T-helper 17 cell (primary cell): ENCODE results near the gene CLDND1. TPM values are rescaled to one million over a fixed set of nuclear protein-coding genes. Genes with fewer than 3 reads are reported as not detected.

Source experiments
- ATAC-seq: fragments of 150-1000 bp; cut with Tn5 transposase; 2 replicates; pipeline ENCODE4 v1.10.0; 2021; ENCODE audit warnings: mild to moderate bottlenecking, moderate library complexity
- DNase-seq, 3 donors: peaks; one replicate each; pipeline versions ENCODE4 v3.0.0 to v3.0.0-alpha.2; 2020 to 2021
- H3K9me3 ChIP-seq: one replicate; pipeline ENCODE4 v1.7.0; 2013; ENCODE audit warnings: low read length, mild to moderate bottlenecking; ENCODE audit not compliant: control insufficient read depth, poor library complexity, severe bottlenecking
- H3K27ac Mint-ChIP-seq: one replicate; pipeline ENCODE4 v1.8.0; 2022; ENCODE audit warnings: mild to moderate bottlenecking, moderate library complexity, mixed read lengths
- H3K27me3 Mint-ChIP-seq: one replicate; pipeline ENCODE4 v1.8.0; 2022; ENCODE audit warnings: mixed read lengths
- H3K36me3 Mint-ChIP-seq: one replicate; pipeline ENCODE4 v1.8.0; 2022; ENCODE audit warnings: low read depth, mixed read lengths
- H3K4me1 Mint-ChIP-seq: one replicate; pipeline ENCODE4 v1.8.0; 2022; ENCODE audit warnings: mild to moderate bottlenecking, mixed read lengths
- H3K4me3 Mint-ChIP-seq: one replicate; pipeline ENCODE4 v1.8.0; 2022; ENCODE audit warnings: mild to moderate bottlenecking, moderate library complexity, mixed read lengths
- total RNA-seq, 4 donors: library from RNA in 2 of 4; stranded (reverse) in 2 of 4; gene quantifications; one replicate each; pipeline ENCODE4 v1.2.3 and lab custom pipeline; 2022 to 2026

The CLDND1 gene
- total RNA-seq, 2 donors from 2014 or later = 195 to 285 TPM

GRCh38 chr3:98557324-98558010, 34.8 kb upstream of the CLDND1 start:
- no peaks in the 10 kb centered on the region for H3K9me3 ChIP-seq

GRCh38 chr3:98556164-98557130, 33.7 kb upstream of the CLDND1 start:
- DNase-seq (peak in 2 of 3 donors; percentile 32 to 51), ATAC-seq (peak; percentile 88)
- no peaks in the 10 kb centered on the region for H3K36me3 Mint-ChIP-seq
- H3K4me1 Mint-ChIP-seq = peaks cover 57% of the 10 kb centered on the region
- peak overlapping the region; percentile 83 for H3K4me3 Mint-ChIP-seq
- no peaks in the 10 kb centered on the region for H3K9me3 ChIP-seq
- no peaks in the 10 kb centered on the region for H3K27me3 Mint-ChIP-seq
- H3K27ac Mint-ChIP-seq = peak overlapping the region; percentile 97

More at GRCh38 chr3:98557324-98558010, 34.8 kb upstream of the CLDND1 start:
- H3K36me3 Mint-ChIP-seq = no peaks in the 10 kb centered on the region
- no peaks in the 10 kb centered on the region for H3K27me3 Mint-ChIP-seq
- peak overlapping the region; percentile 97 for H3K27ac Mint-ChIP-seq
- H3K4me1 Mint-ChIP-seq = peaks cover 55% of the 10 kb centered on the region
- DNase-seq (no peak), ATAC-seq (no peak)
- peak overlapping the region; percentile 79 for H3K4me3 Mint-ChIP-seq

- H3K27ac Mint-ChIP-seq = peak overlapping the region; percentile 97
- H3K9me3 ChIP-seq = no peaks in the 10 kb centered on the region
- H3K36me3 Mint-ChIP-seq = no peaks in the 10 kb centered on the region
- peaks cover 52% of the 10 kb centered on the region for H3K4me1 Mint-ChIP-seq
- peak overlapping the region; percentile 83 for H3K4me3 Mint-ChIP-seq
- no peak for ATAC-seq
- no peaks in the 10 kb centered on the region for H3K27me3 Mint-ChIP-seq
- DNase-seq = no peak
Measured at GRCh38 chr3:98555025-98555379, 32.3 kb upstream of the CLDND1 start.

- peak overlapping the region; percentile 97 for H3K27ac Mint-ChIP-seq
- ATAC-seq (no peak), DNase-seq (no peak)
- H3K36me3 Mint-ChIP-seq = no peaks in the 10 kb centered on the region
- H3K9me3 ChIP-seq = no peaks in the 10 kb centered on the region
- no peaks in the 10 kb centered on the region for H3K27me3 Mint-ChIP-seq
- peaks cover 52% of the 10 kb centered on the region for H3K4me1 Mint-ChIP-seq
- peak overlapping the region; percentile 36 for H3K4me3 Mint-ChIP-seq
Measured at GRCh38 chr3:98554580-98554979, 31.9 kb upstream of the CLDND1 start.

- H3K36me3 Mint-ChIP-seq = no peaks in the 10 kb centered on the region
- peak overlapping the region; percentile 36 for H3K4me3 Mint-ChIP-seq
- H3K9me3 ChIP-seq = no peaks in the 10 kb centered on the region
- no peaks in the 10 kb centered on the region for H3K27me3 Mint-ChIP-seq
- peaks cover 47% of the 10 kb centered on the region for H3K4me1 Mint-ChIP-seq
- peak overlapping the region; percentile 97 for H3K27ac Mint-ChIP-seq
- DNase-seq (no peak), ATAC-seq (no peak)
Measured at GRCh38 chr3:98553753-98554152, 31.1 kb upstream of the CLDND1 start.

GRCh38 chr3:98553021-98553563, 30.4 kb upstream of the CLDND1 start:
- DNase-seq (no peak), ATAC-seq (no peak)
- H3K9me3 ChIP-seq = no peaks in the 10 kb centered on the region
- Mint-ChIP-seq H3K4me1 (peaks cover 42% of the 10 kb centered on the region), H3K27me3 (no peaks in the 10 kb centered on the region), H3K36me3 (no peaks in the 10 kb centered on the region), H3K4me3 (peak overlapping the region; percentile 46), H3K27ac (peak overlapping the region; percentile 97)

- H3K27ac Mint-ChIP-seq = peak overlapping the region; percentile 97
- no peaks in the 10 kb centered on the region for H3K27me3 Mint-ChIP-seq
- H3K4me3 Mint-ChIP-seq = peak overlapping the region; percentile 46
- no peak for DNase-seq
- H3K36me3 Mint-ChIP-seq = no peaks in the 10 kb centered on the region
- ATAC-seq = no peak
- peaks cover 38% of the 10 kb centered on the region for H3K4me1 Mint-ChIP-seq
- no peaks in the 10 kb centered on the region for H3K9me3 ChIP-seq
Measured at GRCh38 chr3:98552232-98553020, 29.7 kb upstream of the CLDND1 start.

GRCh38 chr3:98551754-98552153, 29.1 kb upstream of the CLDND1 start:
- H3K9me3 ChIP-seq = no peaks in the 10 kb centered on the region
- no peak for ATAC-seq
- no peak for DNase-seq
- Mint-ChIP-seq H3K36me3 (no peaks in the 10 kb centered on the region), H3K4me3 (no peak overlapping the region), H3K27me3 (no peaks in the 10 kb centered on the region), H3K27ac (peak overlapping the region; percentile 97), H3K4me1 (peaks cover 33% of the 10 kb centered on the region)

GRCh38 chr3:98551236-98551635, 28.5 kb upstream of the CLDND1 start:
- Mint-ChIP-seq H3K27me3 (no peaks in the 10 kb centered on the region), H3K4me1 (peaks cover 29% of the 10 kb centered on the region), H3K4me3 (no peak overlapping the region), H3K36me3 (no peaks in the 10 kb centered on the region), H3K27ac (peak overlapping the region; percentile 97)
- DNase-seq (no peak), ATAC-seq (no peak)
- H3K9me3 ChIP-seq = no peaks in the 10 kb centered on the region

- Mint-ChIP-seq H3K4me1 (peaks cover 29% of the 10 kb centered on the region), H3K4me3 (no peak overlapping the region), H3K27me3 (no peaks in the 10 kb centered on the region), H3K36me3 (no peaks in the 10 kb centered on the region), H3K27ac (peak overlapping the region; percentile 97)
- DNase-seq = no peak
- ATAC-seq = no peak
- no peaks in the 10 kb centered on the region for H3K9me3 ChIP-seq
Measured at GRCh38 chr3:98550833-98551232, 28.1 kb upstream of the CLDND1 start.

- DNase-seq = no peak
- Mint-ChIP-seq H3K4me1 (peaks cover 14% of the 10 kb centered on the region), H3K36me3 (no peaks in the 10 kb centered on the region)
Measured at GRCh38 chr3:98548544-98548943, 25.8 kb upstream of the CLDND1 start.

GRCh38 chr3:98545940-98546339, 23.2 kb upstream of the CLDND1 start:
- Mint-ChIP-seq H3K4me1 (peaks cover 6% of the 10 kb centered on the region), H3K27ac (peak overlapping the region; percentile 82), H3K36me3 (no peaks in the 10 kb centered on the region), H3K4me3 (peak overlapping the region; percentile 63), H3K27me3 (no peaks in the 10 kb centered on the region)
- ATAC-seq = peak; percentile 52
- no peaks in the 10 kb centered on the region for H3K9me3 ChIP-seq
- no peak for DNase-seq

More at GRCh38 chr3:98548544-98548943, 25.8 kb upstream of the CLDND1 start:
- H3K9me3 ChIP-seq = no peaks in the 10 kb centered on the region
- Mint-ChIP-seq H3K4me3 (no peak overlapping the region), H3K27me3 (no peaks in the 10 kb centered on the region), H3K27ac (no peak overlapping the region)
- ATAC-seq = no peak
